ENCODE results near the gene RAB40C.

RAB40C gene

GRCh38 chr16:559411-560203, 30.3 kb upstream of the RAB40C start:
- H3K79me2 ChIP-seq (ENCODE audit: control insufficient read depth, insufficient read depth, low read length, unreplicated experiment) = no peaks in the 10 kb centered on the region
- H2AFZ ChIP-seq (ENCODE audit: low read length, unreplicated experiment) = no peak overlapping the region
- no peaks in the 10 kb centered on the region for H3K36me3 ChIP-seq (ENCODE audit: insufficient read depth, low read length)
- H3K4me1 ChIP-seq (ENCODE audit: control insufficient read depth, insufficient read depth, low read length, unreplicated experiment) = peaks cover 8% of the 10 kb centered on the region
- no peak overlapping the region for H3K4me3 ChIP-seq (ENCODE audit: low read depth, low read length)
- peaks cover 28% of the 10 kb centered on the region for H3K27me3 ChIP-seq (ENCODE audit: insufficient read depth, low read length)
- H3K27ac ChIP-seq (ENCODE audit: low read depth, low read length) = no peak overlapping the region

GRCh38 chr16:560204-560700, 29.6 kb upstream of the RAB40C start, which contains the start of gene PRR35:
TSS of gene PRR35 (plus strand) at chr16:560394. CDS start at chr16:563295, 2,901 bp downstream.
- Histone ChIP-seq H3K79me2 (ENCODE audit: control insufficient read depth, insufficient read depth, low read length, unreplicated experiment) (no peaks in the 10 kb centered on the region), H3K36me3 (ENCODE audit: insufficient read depth, low read length) (no peaks in the 10 kb centered on the region), H3K4me1 (ENCODE audit: control insufficient read depth, insufficient read depth, low read length, unreplicated experiment) (peaks cover 3% of the 10 kb centered on the region), H3K27me3 (ENCODE audit: insufficient read depth, low read length) (peaks cover 28% of the 10 kb centered on the region), H3K4me3 (ENCODE audit: low read depth, low read length) (no peak within 1 kb of the TSS), H3K27ac (ENCODE audit: low read depth, low read length) (no peak within 1 kb of the TSS), H2AFZ (ENCODE audit: low read length, unreplicated experiment) (no peak within 1 kb of the TSS)

GRCh38 chr16:560701-561412, 29.0 kb upstream of the RAB40C start:
- no peaks in the 10 kb centered on the region for H3K36me3 ChIP-seq (ENCODE audit: insufficient read depth, low read length)
- H3K4me3 ChIP-seq (ENCODE audit: low read depth, low read length) = no peak overlapping the region
- H3K27me3 ChIP-seq (ENCODE audit: insufficient read depth, low read length) = peaks cover 28% of the 10 kb centered on the region
- H3K79me2 ChIP-seq (ENCODE audit: control insufficient read depth, insufficient read depth, low read length, unreplicated experiment) = no peaks in the 10 kb centered on the region
- H3K4me1 ChIP-seq (ENCODE audit: control insufficient read depth, insufficient read depth, low read length, unreplicated experiment) = no peaks in the 10 kb centered on the region
- H3K27ac ChIP-seq (ENCODE audit: low read depth, low read length) = no peak overlapping the region
- no peak overlapping the region for H2AFZ ChIP-seq (ENCODE audit: low read length, unreplicated experiment)

GRCh38 chr16:561413-561794, 28.5 kb upstream of the RAB40C start:
- H3K4me1 ChIP-seq (ENCODE audit: control insufficient read depth, insufficient read depth, low read length, unreplicated experiment) = peaks cover 4% of the 10 kb centered on the region
- H3K4me3 ChIP-seq (ENCODE audit: low read depth, low read length) = no peak overlapping the region
- H2AFZ ChIP-seq (ENCODE audit: low read length, unreplicated experiment) = no peak overlapping the region
- H3K27me3 ChIP-seq (ENCODE audit: insufficient read depth, low read length) = peaks cover 28% of the 10 kb centered on the region
- no peak overlapping the region for H3K27ac ChIP-seq (ENCODE audit: low read depth, low read length)
- H3K36me3 ChIP-seq (ENCODE audit: insufficient read depth, low read length) = no peaks in the 10 kb centered on the region
- H3K79me2 ChIP-seq (ENCODE audit: control insufficient read depth, insufficient read depth, low read length, unreplicated experiment) = no peaks in the 10 kb centered on the region

DNA sequence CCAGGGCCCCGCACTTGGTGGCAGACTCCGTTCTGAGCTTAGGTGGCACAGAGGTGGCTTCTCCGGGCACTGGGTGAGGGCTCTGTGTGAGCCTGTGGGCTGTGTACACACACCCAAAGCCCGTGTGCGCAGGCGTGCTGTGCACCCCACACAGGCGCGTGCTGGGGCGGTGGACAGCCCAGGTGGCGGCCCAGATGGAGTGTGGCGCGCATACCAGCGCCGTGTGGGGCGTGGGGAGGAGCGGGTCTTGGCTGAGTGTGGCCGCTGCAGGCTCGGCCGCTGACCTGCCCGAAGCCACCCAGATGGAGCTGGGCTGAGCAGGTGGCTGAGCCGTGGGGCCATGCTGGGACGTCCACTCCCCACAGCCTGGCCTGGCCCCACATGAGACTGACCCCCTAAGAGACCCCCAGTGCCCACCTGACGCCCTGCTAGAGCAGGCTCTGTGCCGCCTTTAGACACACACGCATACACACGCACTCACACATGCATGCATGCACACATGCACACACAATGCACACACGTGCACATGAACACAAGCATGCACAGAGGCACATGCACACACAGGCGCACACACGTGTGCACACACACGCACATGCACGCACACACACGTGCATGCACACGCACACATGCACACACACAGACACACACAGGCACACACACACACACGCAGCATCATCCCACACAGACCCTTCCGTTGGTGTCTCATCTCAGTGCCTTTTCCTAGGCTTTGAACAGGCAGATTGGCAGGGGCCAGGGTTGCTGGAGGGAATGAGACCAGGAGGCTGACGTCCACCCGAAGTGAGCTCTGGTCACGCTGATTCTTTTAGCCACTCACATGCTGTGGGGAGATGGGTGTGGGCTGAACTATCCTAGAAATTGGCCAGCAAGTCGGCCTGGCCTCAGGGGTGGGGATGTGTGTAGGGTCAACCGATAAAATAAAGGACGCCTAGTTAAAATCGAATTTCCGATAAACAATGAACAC, 27.6 kb upstream of the RAB40C start:
- Histone ChIP-seq H3K27ac (ENCODE audit: low read depth, low read length) (no peak overlapping the region), H3K36me3 (ENCODE audit: insufficient read depth, low read length) (no peaks in the 10 kb centered on the region), H3K27me3 (ENCODE audit: insufficient read depth, low read length) (peaks cover 28% of the 10 kb centered on the region), H3K4me1 (ENCODE audit: control insufficient read depth, insufficient read depth, low read length, unreplicated experiment) (peaks cover 12% of the 10 kb centered on the region), H2AFZ (ENCODE audit: low read length, unreplicated experiment) (no peak overlapping the region), H3K4me3 (ENCODE audit: low read depth, low read length) (no peak overlapping the region), H3K79me2 (ENCODE audit: control insufficient read depth, insufficient read depth, low read length, unreplicated experiment) (no peaks in the 10 kb centered on the region)

GRCh38 chr16:563072-563644, 26.7 kb upstream of the RAB40C start:
- H3K27me3 ChIP-seq (ENCODE audit: insufficient read depth, low read length) = peaks cover 28% of the 10 kb centered on the region

GRCh38 chr16:564690-565418, 25.0 kb upstream of the RAB40C start:
- Histone ChIP-seq H3K27me3 (ENCODE audit: insufficient read depth, low read length) (peaks cover 18% of the 10 kb centered on the region), H3K4me3 (ENCODE audit: low read depth, low read length) (no peak overlapping the region), H3K36me3 (ENCODE audit: insufficient read depth, low read length) (no peaks in the 10 kb centered on the region), H3K27ac (ENCODE audit: low read depth, low read length) (no peak overlapping the region), H2AFZ (ENCODE audit: low read length, unreplicated experiment) (no peak overlapping the region), H3K79me2 (ENCODE audit: control insufficient read depth, insufficient read depth, low read length, unreplicated experiment) (peaks cover under 1% of the 10 kb centered on the region), H3K4me1 (ENCODE audit: control insufficient read depth, insufficient read depth, low read length, unreplicated experiment) (peaks cover 18% of the 10 kb centered on the region)

More at GRCh38 chr16:563072-563644, 26.7 kb upstream of the RAB40C start:
- Histone ChIP-seq H3K79me2 (ENCODE audit: control insufficient read depth, insufficient read depth, low read length, unreplicated experiment) (no peaks in the 10 kb centered on the region), H3K4me3 (ENCODE audit: low read depth, low read length) (no peak overlapping the region), H3K27ac (ENCODE audit: low read depth, low read length) (no peak overlapping the region), H2AFZ (ENCODE audit: low read length, unreplicated experiment) (no peak overlapping the region), H3K4me1 (ENCODE audit: control insufficient read depth, insufficient read depth, low read length, unreplicated experiment) (peaks cover 12% of the 10 kb centered on the region), H3K36me3 (ENCODE audit: insufficient read depth, low read length) (no peaks in the 10 kb centered on the region)

GRCh38 chr16:565419-566330, 24.2 kb upstream of the RAB40C start:
- Histone ChIP-seq H3K4me3 (ENCODE audit: low read depth, low read length) (no peak overlapping the region), H2AFZ (ENCODE audit: low read length, unreplicated experiment) (no peak overlapping the region), H3K4me1 (ENCODE audit: control insufficient read depth, insufficient read depth, low read length, unreplicated experiment) (peaks cover 18% of the 10 kb centered on the region), H3K27me3 (ENCODE audit: insufficient read depth, low read length) (peaks cover 14% of the 10 kb centered on the region), H3K27ac (ENCODE audit: low read depth, low read length) (no peak overlapping the region), H3K36me3 (ENCODE audit: insufficient read depth, low read length) (no peaks in the 10 kb centered on the region), H3K79me2 (ENCODE audit: control insufficient read depth, insufficient read depth, low read length, unreplicated experiment) (peaks cover 5% of the 10 kb centered on the region)

Data from ACC112 (cell line).